Endothelial cell of umbilical vein (primary cell): Measurements from ENCODE around the gene HBEGF. TPM values are rescaled to one million over a fixed set of nuclear protein-coding genes. Genes with fewer than 3 reads are reported as not detected.

Experiments used
- BruUV-seq: library from RNA; stranded (reverse); fragments of 400-500 nt; replicated peaks from 2 replicates; lab custom pipeline; 2021; lab: Mats Ljungman, UMichigan
- CTCF ChIA-PET: fragments of 300-600, 350-600 bp; sonication (Branson Sonifier 250); formaldehyde crosslinking; loops from one replicate; lab custom pipeline; 2021; ENCODE audit warnings: antibody characterized with exemption, inconsistent platforms; lab: Charles Lee
- POLR2A ChIA-PET: fragments of 300-600, 350-600 bp; sonication (Branson Sonifier 250); formaldehyde crosslinking; loops from one replicate; lab custom pipeline; 2021; ENCODE audit warnings: antibody characterized with exemption, inconsistent platforms; lab: Charles Lee
- DNase-seq: peaks from one replicate; pipeline ENCODE4 v3.0.0-alpha.2; 2011; ENCODE audit warnings: low read depth, low spot score
- FAIRE-seq: peaks from 2 replicates; lab custom pipeline; 2011; peaks lifted over from hg19 to GRCh38; lab: Jason Lieb, UNC
- H2AFZ ChIP-seq: 2 replicates; pipeline ENCODE4 v1.6.0; 2012; ENCODE audit warnings: low read depth, low read length, control low read depth, inconsistent platforms
- H3K27ac ChIP-seq: 2 replicates; pipeline ENCODE4 v1.5.1; 2011; ENCODE audit warnings: low read depth, mild to moderate bottlenecking, control low read depth, low read length, moderate library complexity; ENCODE audit not compliant: insufficient read depth
- H3K27me3 ChIP-seq, 2 experiments: 2 replicates each; pipeline versions ENCODE4 v1.6.0 to v1.6.1; 2011; ENCODE audit warnings: low read length in 2 of 2, mixed read lengths in 1 of 2; ENCODE audit not compliant: control insufficient read depth in 2 of 2, insufficient read depth in 2 of 2
- H3K36me3 ChIP-seq, 2 experiments: 2 replicates in 1 of 2; 3 replicates in 1 of 2; pipeline ENCODE4 v1.5.1; 2011; ENCODE audit warnings: low read length in 2 of 2, mild to moderate bottlenecking in 1 of 2, moderate library complexity in 1 of 2; ENCODE audit not compliant: control insufficient read depth in 2 of 2, insufficient read depth in 2 of 2; ENCODE audit errors: extremely low read depth in 1 of 2
- H3K4me1 ChIP-seq: 3 replicates; pipeline ENCODE4 v1.5.1; 2011; ENCODE audit warnings: mild to moderate bottlenecking, low read length; ENCODE audit not compliant: control insufficient read depth, insufficient read depth; ENCODE audit errors: extremely low read depth
- H3K4me2 ChIP-seq: 2 replicates; pipeline ENCODE4 v1.6.1; 2011; ENCODE audit warnings: low read length, control low read depth, mixed read lengths; ENCODE audit not compliant: insufficient read depth
- H3K4me3 ChIP-seq, 3 experiments: fragments of 200-600 bp in 1 of 3; sonication (generic), shearing (Covaris generic) in 1 of 3; replicated peaks in 1 of 3; 2 replicates each; pipeline ENCODE4 v1.5.1; 2011 to 2016; ENCODE audit warnings: control low read depth in 3 of 3, low read length in 3 of 3, mild to moderate bottlenecking in 2 of 3, inconsistent platforms in 1 of 3, low read depth in 1 of 3, moderate library complexity in 1 of 3; ENCODE audit not compliant: insufficient read depth in 1 of 3
- H3K79me2 ChIP-seq: 2 replicates; pipeline ENCODE4 v1.6.0; 2012; ENCODE audit warnings: low read length, inconsistent platforms; ENCODE audit not compliant: control insufficient read depth, insufficient read depth
- H3K9ac ChIP-seq: replicated peaks from 2 replicates; pipeline ENCODE3; 2011; ENCODE audit warnings: low read length, control low read depth; ENCODE audit not compliant: insufficient read depth; ENCODE audit errors: extremely low read depth
- H3K9me1 ChIP-seq: replicated peaks from 3 replicates; pipeline ENCODE4 v1.6.0; 2011; ENCODE audit warnings: mild to moderate bottlenecking, low read length; ENCODE audit not compliant: control insufficient read depth, insufficient read depth; ENCODE audit errors: extremely low read depth
- H3K9me3 ChIP-seq: replicated peaks from 2 replicates; pipeline ENCODE4 v1.5.1; 2012; ENCODE audit warnings: low read length, inconsistent platforms; ENCODE audit not compliant: control insufficient read depth, insufficient read depth
- H4K20me1 ChIP-seq: replicated peaks from 2 replicates; pipeline ENCODE3; 2011; ENCODE audit warnings: mild to moderate bottlenecking, low read length; ENCODE audit not compliant: control insufficient read depth, insufficient read depth; ENCODE audit errors: extremely low read depth
- EZH2 ChIP-seq: IDR thresholded peaks from 2 replicates; pipeline ENCODE4 v1.6.1; 2012; ENCODE audit warnings: borderline replicate concordance, low read depth, mild to moderate bottlenecking, moderate library complexity, low read length, inconsistent platforms; ENCODE audit not compliant: severe bottlenecking
- FOS ChIP-seq: IDR thresholded peaks from 2 replicates; pipeline ENCODE4 v1.6.1; 2011; ENCODE audit warnings: mild to moderate bottlenecking, low read length, moderate library complexity, borderline replicate concordance; ENCODE audit not compliant: insufficient read depth
- GATA2 ChIP-seq: IDR thresholded peaks from 2 replicates; pipeline ENCODE4 v1.7.0; 2011; ENCODE audit warnings: low read depth, mild to moderate bottlenecking, moderate library complexity, mixed read lengths, low read length; ENCODE audit not compliant: insufficient read length, insufficient read depth
- JUN ChIP-seq: IDR thresholded peaks from 2 replicates; pipeline ENCODE4 v1.6.1; 2011; ENCODE audit warnings: borderline replicate concordance, low read depth; ENCODE audit not compliant: insufficient read length, insufficient read depth
- MYC ChIP-seq: IDR thresholded peaks from one replicate; pipeline ENCODE4 v1.6.1; 2011; ENCODE audit warnings: mild to moderate bottlenecking, low read depth, low read length
- POLR2A ChIP-seq: IDR thresholded peaks from 2 replicates; pipeline ENCODE4 v1.6.1; 2012; ENCODE audit warnings: low read depth, mild to moderate bottlenecking, control low read depth, low read length
- POLR2AphosphoS5 ChIP-seq: IDR thresholded peaks from 2 replicates; pipeline ENCODE4 v1.6.1; 2012; ENCODE audit warnings: low read depth, mild to moderate bottlenecking, control low read depth, low read length, moderate library complexity; ENCODE audit not compliant: insufficient read depth
- dilution Hi-C: fragments of 300-500 bp; cut with MboI; formaldehyde crosslinking; loops from one replicate; pipeline ENCODE4 v1.15.0; 2019; ENCODE audit warnings: low sequenced_read_pairs; ENCODE audit not compliant: extremely low pct_ligation_motif_present
- intact Hi-C: fragments of 100-400 bp; cut with micrococcal nuclease; formaldehyde crosslinking; loops from one replicate; pipeline ENCODE4 v1.10.0; 2022
- polyA plus RNA-seq, 4 experiments: library from polyadenylated mRNA; depleted of rRNA in 3 of 4; stranded (reverse) in 3 of 4; unstranded in 1 of 4; fragments of >200 nt; gene quantifications; 2 replicates each; pipeline versions ENCODE4 v1.2.1 to v1.2.3, GENCODE V29; 2011 to 2012; ENCODE audit warnings: missing spikeins in 1 of 4
- total RNA-seq: library from RNA; stranded (reverse); gene quantifications from 2 replicates; pipeline ENCODE4 v1.2.3, GENCODE V29; 2021
- TF ChIP-seq, protein P1 (sequence below), 2 donors: IDR thresholded peaks; 1 replicate in 1 of 2; 2 replicates in 1 of 2; pipeline ENCODE4 v1.5.1; 2011; ENCODE audit warnings: low read length in 2 of 2, mild to moderate bottlenecking in 2 of 2, moderate library complexity in 2 of 2, control low read depth in 1 of 2, inconsistent platforms in 1 of 2, low read depth in 1 of 2; ENCODE audit not compliant: insufficient read depth in 1 of 2; ENCODE audit errors: extremely low read depth in 1 of 2
- TF ChIP-seq, protein P2 (sequence below): IDR thresholded peaks from 2 replicates; pipeline ENCODE4 v1.6.1; 2011; ENCODE audit not compliant: insufficient read depth, insufficient read length

The HBEGF gene
- total and polyA plus RNA-seq, 2 donors (not counting 3 experiments of a cell fraction or from before 2014, with no cell fraction given) = 33.2 to 79.8 TPM

DNA sequence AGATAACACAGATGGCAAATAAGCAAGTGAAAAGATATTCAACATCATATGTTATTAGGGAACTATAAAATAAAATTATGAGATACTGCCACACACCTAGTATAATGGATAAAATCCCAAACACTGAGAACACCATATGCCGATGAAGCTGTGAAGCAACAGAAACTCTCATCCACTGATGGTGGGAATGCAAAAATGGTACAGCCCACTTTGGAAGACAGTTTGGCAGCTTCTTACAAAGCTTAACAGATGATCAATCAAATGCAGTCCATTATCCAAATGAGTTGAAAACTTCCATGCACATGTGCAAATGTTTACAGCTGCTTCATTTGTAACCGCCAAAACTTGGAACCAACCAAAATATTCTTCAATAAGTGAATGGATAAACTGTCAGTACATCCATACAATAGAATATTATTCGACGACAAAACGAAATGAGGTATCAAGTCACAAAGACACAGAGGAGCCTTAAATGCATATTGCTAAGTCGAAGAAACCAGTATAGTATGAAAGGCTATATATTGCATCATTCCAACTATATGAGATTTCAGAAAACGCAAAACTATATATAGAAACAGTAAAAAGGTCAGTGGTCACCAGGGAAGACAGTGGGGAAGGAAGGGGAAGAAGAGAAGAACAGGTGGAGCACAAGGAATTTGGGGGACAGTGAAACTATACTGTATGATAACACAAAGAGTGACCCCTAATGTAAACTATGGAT lies 58.4 kb downstream of the HBEGF start:
- dilution Hi-C loops (no loop called here), intact Hi-C loops (no loop called here)
- Histone ChIP-seq H3K27me3 (no peaks in the 10 kb centered on the region), H3K4me1 (peaks cover 20% of the 10 kb centered on the region), H3K79me2 (peaks cover 83% of the 10 kb centered on the region), H4K20me1 (peaks cover 5% of the 10 kb centered on the region), H3K9me3 (no peaks in the 10 kb centered on the region), H3K36me3 (no peaks in the 10 kb centered on the region), H3K9ac (no peak overlapping the region), H3K9me1 (no peaks in the 10 kb centered on the region), H3K4me2 (no peak overlapping the region), H3K4me3 (no peak overlapping the region), H3K27ac (no peak overlapping the region), H2AFZ (no peak overlapping the region)
- DNase-seq (no peak), FAIRE-seq (no peak)
- CTCF ChIA-PET = interaction anchor here (1.0 to 1.6 kb wide), 6 partner anchors 10 to 71 kb away, joined by 3 to 6 read pairs (median 4); partner anchors contain the start of gene HBEGF
- POLR2A ChIA-PET = no interaction called here
- no TSS peak for BruUV-seq
- no peak for TF ChIP-seq EZH2
- TF ChIP-seq, protein P1, sequence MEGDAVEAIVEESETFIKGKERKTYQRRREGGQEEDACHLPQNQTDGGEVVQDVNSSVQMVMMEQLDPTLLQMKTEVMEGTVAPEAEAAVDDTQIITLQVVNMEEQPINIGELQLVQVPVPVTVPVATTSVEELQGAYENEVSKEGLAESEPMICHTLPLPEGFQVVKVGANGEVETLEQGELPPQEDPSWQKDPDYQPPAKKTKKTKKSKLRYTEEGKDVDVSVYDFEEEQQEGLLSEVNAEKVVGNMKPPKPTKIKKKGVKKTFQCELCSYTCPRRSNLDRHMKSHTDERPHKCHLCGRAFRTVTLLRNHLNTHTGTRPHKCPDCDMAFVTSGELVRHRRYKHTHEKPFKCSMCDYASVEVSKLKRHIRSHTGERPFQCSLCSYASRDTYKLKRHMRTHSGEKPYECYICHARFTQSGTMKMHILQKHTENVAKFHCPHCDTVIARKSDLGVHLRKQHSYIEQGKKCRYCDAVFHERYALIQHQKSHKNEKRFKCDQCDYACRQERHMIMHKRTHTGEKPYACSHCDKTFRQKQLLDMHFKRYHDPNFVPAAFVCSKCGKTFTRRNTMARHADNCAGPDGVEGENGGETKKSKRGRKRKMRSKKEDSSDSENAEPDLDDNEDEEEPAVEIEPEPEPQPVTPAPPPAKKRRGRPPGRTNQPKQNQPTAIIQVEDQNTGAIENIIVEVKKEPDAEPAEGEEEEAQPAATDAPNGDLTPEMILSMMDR (IDR thresholded peaks at IDR 0.05; ENCODE audit: extremely low read depth in 1 of 2, insufficient read depth in 1 of 2, low read depth in 1 of 2, low read length in 2 of 2) = no peak
- TF ChIP-seq JUN = no peak
- TF ChIP-seq POLR2A = no peak
- TF ChIP-seq, protein P2, sequence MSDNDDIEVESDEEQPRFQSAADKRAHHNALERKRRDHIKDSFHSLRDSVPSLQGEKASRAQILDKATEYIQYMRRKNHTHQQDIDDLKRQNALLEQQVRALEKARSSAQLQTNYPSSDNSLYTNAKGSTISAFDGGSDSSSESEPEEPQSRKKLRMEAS = no peak
- no peak for TF ChIP-seq POLR2AphosphoS5
- TF ChIP-seq GATA2 = no peak
- TF ChIP-seq FOS = no peak
- no peak for TF ChIP-seq MYC
